Posterior cingulate gyrus (tissue), 11 donors: ENCODE data around the gene CACNA2D3.

ENCODE experiments used
- DNase-seq, 10 donors: peaks; one replicate each; pipeline versions ENCODE4 v3.0.0 to v3.0.0-alpha.2; 2020 to 2021; ENCODE audit warnings: mixed read lengths in 3 of 10
- intact Hi-C: fragments of 100-400 bp; cut with DNase I; formaldehyde crosslinking; loops from one replicate; pipeline ENCODE4 v1.15.1; 2023

Gene CACNA2D3

GRCh38 chr3:54313418-54313817 lies 191.1 kb downstream of the CACNA2D3 start:
- intact Hi-C loops, result no loop called here
- DNase-seq, result no peak

- intact Hi-C loops, result no loop called here
- DNase-seq, result no peak
These were observed 199.2 kb downstream of the CACNA2D3 start for GRCh38 chr3:54321520-54321919.

- DNase-seq, result no peak
- intact Hi-C loops, result no loop called here
These were observed 200.0 kb downstream of the CACNA2D3 start for GRCh38 chr3:54322354-54322753.

- no peak for DNase-seq
- intact Hi-C loops, result no loop called here
These were observed 201.8 kb downstream of the CACNA2D3 start for GRCh38 chr3:54324103-54324502.

- intact Hi-C loops, result no loop called here
- no peak for DNase-seq
These were observed 204.6 kb downstream of the CACNA2D3 start for GRCh38 chr3:54326951-54327350.

GRCh38 chr3:54331341-54331740 lies 209.0 kb downstream of the CACNA2D3 start:
- intact Hi-C loops, result no loop called here
- no peak for DNase-seq

- intact Hi-C loops, result no loop called here
- no peak for DNase-seq
These were observed 215.5 kb downstream of the CACNA2D3 start for GRCh38 chr3:54337846-54338245.

- intact Hi-C loops, result no loop called here
- DNase-seq, result no peak
These were observed 217.3 kb downstream of the CACNA2D3 start for GRCh38 chr3:54339608-54340007.

GRCh38 chr3:54341811-54342210 lies 219.5 kb downstream of the CACNA2D3 start:
- DNase-seq, result no peak
- intact Hi-C loops, result no loop called here

GRCh38 chr3:54342676-54343075 lies 220.3 kb downstream of the CACNA2D3 start:
- intact Hi-C loops, result no loop called here
- no peak for DNase-seq

- intact Hi-C loops, result no loop called here
- no peak for DNase-seq
These were observed 221.1 kb downstream of the CACNA2D3 start for GRCh38 chr3:54343495-54343894.

- intact Hi-C loops, result no loop called here
- DNase-seq, result no peak
These were observed 222.4 kb downstream of the CACNA2D3 start for GRCh38 chr3:54344601-54345231.

- DNase-seq, result no peak
- intact Hi-C loops, result no loop called here
These were observed 223.6 kb downstream of the CACNA2D3 start for GRCh38 chr3:54345847-54346375.

GRCh38 chr3:54347060-54347459 lies 224.7 kb downstream of the CACNA2D3 start:
- intact Hi-C loops, result no loop called here
- DNase-seq, result no peak

- DNase-seq, result no peak
- intact Hi-C loops, result no loop called here
These were observed 225.6 kb downstream of the CACNA2D3 start for GRCh38 chr3:54347933-54348332.

GRCh38 chr3:54349231-54349652 lies 226.9 kb downstream of the CACNA2D3 start:
- intact Hi-C loops, result no loop called here

GRCh38 chr3:54349691-54350090 lies 227.3 kb downstream of the CACNA2D3 start:
- DNase-seq, result no peak
- intact Hi-C loops, result no loop called here

More at GRCh38 chr3:54349231-54349652, 226.9 kb downstream of the CACNA2D3 start:
- no peak for DNase-seq

- intact Hi-C loops, result no loop called here
- DNase-seq, result no peak
These were observed 231.2 kb downstream of the CACNA2D3 start for GRCh38 chr3:54353546-54353945.

- intact Hi-C loops, result no loop called here
- no peak for DNase-seq
These were observed 231.6 kb downstream of the CACNA2D3 start for GRCh38 chr3:54353946-54354345.

GRCh38 chr3:54355800-54356199 lies 233.4 kb downstream of the CACNA2D3 start:
- no peak for DNase-seq
- intact Hi-C loops, result no loop called here

- peak in 1 of 10 donors; percentile 33 for DNase-seq
- intact Hi-C loops, result no loop called here
These were observed 234.1 kb downstream of the CACNA2D3 start for GRCh38 chr3:54356261-54357045.

- DNase-seq, result no peak
- intact Hi-C loops, result no loop called here
These were observed 234.9 kb downstream of the CACNA2D3 start for GRCh38 chr3:54357301-54357700.
